HG03460 (cell line): ENCODE measurements around the gene KHNYN.
"Not testable (repeated sequence)": the region's sequence is repeated elsewhere in the genome, so short reads cannot be mapped to it uniquely, and the experiment has no call there.

Source experiments
- ATAC-seq: cut with Tn5 transposase; IDR thresholded peaks from one replicate; pipeline ENCODE4 v1.9.1; 2021; ENCODE audit not compliant: unreplicated experiment

Gene KHNYN

GRCh38 chr14:24429395-24430142 lies at the start of gene KHNYN, which contains the start of gene CBLN3:
KHNYN (plus strand) TSS chr14:24429954; CDS start chr14:24430731, 777 bp downstream.
CBLN3 (minus strand) TSS chr14:24429668; CDS start chr14:24429054, 614 bp downstream.
- ATAC-seq: peak; percentile 74

GRCh38 chr14:24381363-24382063 lies 48.2 kb upstream of the KHNYN start:
- ATAC-seq: no peak

GRCh38 chr14:24382064-24382371 lies 47.7 kb upstream of the KHNYN start:
- no peak for ATAC-seq

- no peak for ATAC-seq
These were observed 45.6 kb upstream of the KHNYN start for GRCh38 chr14:24384169-24384568.

- ATAC-seq: no peak
These were observed 44.2 kb upstream of the KHNYN start for GRCh38 chr14:24385524-24385923.

GRCh38 chr14:24387009-24387345 lies 42.8 kb upstream of the KHNYN start:
- ATAC-seq: no peak

GRCh38 chr14:24387579-24387978 lies 42.2 kb upstream of the KHNYN start:
- ATAC-seq: not testable (repeated sequence)

GRCh38 chr14:24388474-24389179 lies 41.1 kb upstream of the KHNYN start:
- no peak for ATAC-seq

GRCh38 chr14:24389226-24389848 lies 40.4 kb upstream of the KHNYN start:
- ATAC-seq: no peak

GRCh38 chr14:24390701-24391468 lies 38.9 kb upstream of the KHNYN start:
- no peak for ATAC-seq

GRCh38 chr14:24392325-24393091 lies 37.2 kb upstream of the KHNYN start:
- no peak for ATAC-seq

- ATAC-seq: no peak
These were observed 35.5 kb upstream of the KHNYN start for GRCh38 chr14:24394275-24394674.

- ATAC-seq: no peak
These were observed 33.9 kb upstream of the KHNYN start for GRCh38 chr14:24395609-24396582.

GRCh38 chr14:24397639-24398292 lies 32.0 kb upstream of the KHNYN start:
- ATAC-seq: no peak

- ATAC-seq: no peak
These were observed 31.5 kb upstream of the KHNYN start for GRCh38 chr14:24398293-24398652.

- no peak for ATAC-seq
These were observed 30.9 kb upstream of the KHNYN start, which contains the start of gene NYNRIN for GRCh38 chr14:24398653-24399446. NYNRIN (plus strand) TSS chr14:24399003; CDS start chr14:24399247, 244 bp downstream.

- no peak for ATAC-seq
These were observed 30.3 kb upstream of the KHNYN start for GRCh38 chr14:24399447-24399822.
